CD4-positive, alpha-beta T cell treated with Interleukin-21 for 1 hour (primary cell): Measurements from ENCODE around the gene PC.

Experiments
- DNase-seq: peaks from one replicate; pipeline ENCODE4 v3.0.0-alpha.2; 2020

PC gene

GRCh38 chr11:66907751-66908630 lies 50.2 kb downstream of the PC start:
- DNase-seq: no peak

DNA sequence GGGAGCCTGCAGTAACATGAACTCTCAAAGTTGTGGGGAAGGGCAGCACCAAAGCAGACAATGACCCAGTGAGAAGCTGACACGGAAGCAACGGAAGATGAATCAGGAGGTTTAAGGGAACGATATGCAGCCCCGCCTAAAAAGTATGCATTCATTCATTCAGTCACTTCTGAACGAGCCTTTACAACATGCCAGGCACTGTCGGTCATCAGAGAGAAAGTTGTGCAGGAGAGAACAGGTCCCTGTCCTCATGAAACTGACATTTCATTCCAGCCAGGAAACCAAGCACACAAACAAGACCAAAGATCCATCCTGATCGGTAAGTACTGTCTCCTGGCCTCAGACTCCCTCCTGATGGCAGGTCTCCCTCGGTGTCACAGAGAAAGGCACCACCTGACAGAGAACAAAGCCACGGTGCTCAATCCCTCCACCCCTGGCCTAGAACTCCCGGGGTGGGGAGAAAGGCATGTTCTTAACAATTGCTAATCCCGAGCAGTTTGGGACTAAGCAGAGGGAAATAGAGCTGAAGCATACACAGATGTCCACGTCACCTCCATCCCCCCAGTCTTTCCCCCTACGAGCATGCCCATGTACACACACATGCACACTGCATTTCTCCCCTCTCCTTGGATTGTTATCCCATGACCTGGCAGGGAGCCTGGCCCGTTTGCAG lies 52.0 kb downstream of the PC start:
- DNase-seq: no peak

- DNase-seq: no peak
Measured at GRCh38 chr11:66905631-66906030, 52.6 kb downstream of the PC start.

- DNase-seq: no peak
Measured at GRCh38 chr11:66904981-66905521, 53.1 kb downstream of the PC start.

- no peak for DNase-seq
Measured at GRCh38 chr11:66904561-66904960, 53.6 kb downstream of the PC start.

DNA sequence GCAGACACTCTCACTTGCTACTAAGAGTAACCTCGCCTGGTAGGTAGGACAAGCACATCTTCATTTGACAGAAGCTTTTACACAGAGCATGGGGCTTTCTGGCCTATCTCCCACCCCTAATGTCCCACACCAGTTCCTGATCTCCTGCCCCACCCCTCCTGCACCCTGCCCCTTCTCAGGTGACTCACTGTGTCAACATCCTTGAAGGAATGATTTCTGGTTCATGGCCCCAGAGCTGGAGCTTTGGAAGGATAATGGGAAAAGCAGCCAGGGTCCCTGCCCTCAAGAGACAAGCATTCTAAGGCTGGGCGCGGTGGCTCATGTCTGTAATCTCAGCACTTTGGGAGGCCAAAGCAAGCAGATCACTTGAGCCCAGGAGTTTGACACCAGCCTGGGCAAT lies 54.1 kb downstream of the PC start:
- no peak for DNase-seq

DNA sequence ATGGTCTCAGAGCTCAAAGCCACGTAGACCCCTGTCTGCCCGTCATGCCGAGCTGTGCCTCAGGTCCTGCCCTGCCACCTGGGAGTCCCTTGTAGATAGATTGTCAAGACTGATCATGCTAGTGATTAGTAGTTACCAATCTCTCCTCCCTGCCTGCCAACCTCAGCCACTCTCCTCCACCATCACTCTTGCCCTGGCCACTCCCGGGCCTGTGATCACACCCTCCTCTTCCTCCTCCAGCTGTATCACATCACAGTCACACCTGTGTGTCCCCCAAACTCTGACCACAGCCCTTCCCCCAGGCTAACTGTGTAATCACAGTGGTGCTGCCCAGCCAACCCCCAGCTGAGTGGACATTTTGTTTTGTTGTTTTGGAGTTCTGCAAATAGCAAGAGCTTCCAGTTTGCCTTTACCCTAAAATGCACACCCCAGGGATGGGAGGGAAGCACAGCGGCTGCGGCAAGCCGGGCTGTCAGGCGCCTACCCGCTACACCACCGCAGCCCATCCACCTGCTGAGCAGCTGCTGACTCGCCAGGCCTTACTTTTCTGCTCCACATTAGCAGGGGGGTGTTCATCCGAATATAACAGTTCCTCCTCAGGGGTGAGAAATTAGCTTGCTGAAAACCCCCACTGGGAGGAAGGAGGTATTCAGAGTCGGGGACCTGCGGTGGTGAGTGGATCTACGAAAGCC lies 55.6 kb downstream of the PC start:
- DNase-seq: no peak

GRCh38 chr11:66901964-66902390 lies 56.2 kb downstream of the PC start:
- DNase-seq: no peak

DNA sequence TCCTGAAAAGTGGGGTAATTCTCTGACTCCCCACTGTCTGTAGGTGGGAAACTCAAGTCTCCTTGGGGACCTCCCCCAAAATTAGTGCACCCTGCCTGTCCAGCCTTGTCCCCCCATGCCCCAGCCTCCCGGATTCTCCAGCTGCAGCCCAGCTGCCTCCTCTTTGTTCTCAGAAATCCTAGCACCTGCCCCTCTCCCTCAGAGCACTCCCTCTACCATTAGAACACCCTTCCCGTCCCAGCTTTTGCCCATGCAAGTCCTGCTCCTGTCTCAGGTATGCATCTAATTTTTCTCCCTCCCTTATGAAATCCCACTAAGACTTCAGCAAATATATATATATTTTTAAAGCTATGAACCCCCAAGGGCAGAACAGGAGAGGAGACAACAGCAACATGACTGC lies 64.0 kb downstream of the PC start:
- DNase-seq: no peak

- no peak for DNase-seq
Measured at GRCh38 chr11:66892911-66893310, 65.3 kb downstream of the PC start.

GRCh38 chr11:66891851-66892660 lies 66.1 kb downstream of the PC start:
- DNase-seq: no peak

- DNase-seq: no peak
Measured at GRCh38 chr11:66889960-66890359, 68.2 kb downstream of the PC start.

DNA sequence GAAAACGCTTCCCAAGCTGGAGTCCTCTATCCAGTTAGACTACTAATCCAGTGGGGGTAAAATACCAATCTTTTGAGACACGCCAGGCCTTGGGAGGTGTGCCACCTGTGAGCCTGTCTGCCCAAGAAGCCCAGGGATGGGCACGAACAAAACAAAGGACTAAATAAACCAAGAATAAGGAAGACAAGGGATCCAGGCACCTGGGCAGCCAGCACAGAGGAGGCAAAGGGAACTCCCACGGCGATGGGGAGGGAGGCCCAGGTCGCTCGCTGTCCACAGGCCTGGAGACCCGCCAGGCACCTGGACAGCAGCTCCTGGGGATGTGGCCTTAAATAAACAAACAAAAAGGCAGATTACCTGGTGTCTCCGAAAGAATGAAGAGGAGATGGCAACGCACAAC lies 69.9 kb downstream of the PC start:
- DNase-seq: no peak

DNA sequence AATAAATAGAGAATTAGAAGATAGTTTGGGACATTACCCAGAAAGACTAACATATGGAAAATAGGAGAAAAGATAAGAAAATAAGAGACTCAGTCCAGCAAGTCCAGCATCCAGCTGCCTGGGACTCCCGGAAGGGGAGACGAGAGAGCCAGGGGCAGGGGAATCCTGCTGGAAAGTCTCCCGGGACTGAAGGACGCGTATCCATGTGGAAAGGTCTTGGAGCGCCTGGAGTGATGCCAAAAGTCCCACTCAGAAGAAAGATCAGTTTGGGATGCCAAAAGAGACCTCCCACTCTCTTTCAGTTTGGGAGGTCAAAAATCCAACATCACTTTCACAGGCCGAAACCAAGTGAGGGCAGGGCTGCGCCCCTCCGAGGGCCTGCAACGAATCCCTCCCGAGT lies 70.7 kb downstream of the PC start:
- no peak for DNase-seq

GRCh38 chr11:66886671-66887221 lies 71.4 kb downstream of the PC start:
- no peak for DNase-seq

- DNase-seq: no peak
Measured at GRCh38 chr11:66885950-66886440, 72.2 kb downstream of the PC start.

DNA sequence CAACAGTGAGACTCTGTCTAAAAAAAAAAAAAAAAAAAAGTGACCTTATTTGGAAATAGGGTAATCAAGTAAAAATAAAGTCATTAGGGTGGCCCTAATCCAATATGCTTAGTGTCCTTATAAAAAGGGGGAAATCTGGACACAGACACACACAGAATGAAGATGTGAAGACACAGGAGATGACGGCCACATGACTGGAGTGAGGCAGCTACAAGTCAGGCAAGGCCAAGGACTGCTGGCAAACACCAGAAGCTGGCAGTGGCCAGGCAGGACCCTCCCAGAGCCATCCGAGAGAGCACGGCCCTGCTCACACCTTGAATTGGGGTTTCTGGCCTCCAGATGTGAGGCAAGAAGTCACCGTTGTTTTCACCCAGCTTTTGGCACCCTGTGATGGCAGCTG lies 72.7 kb downstream of the PC start:
- no peak for DNase-seq

DNA sequence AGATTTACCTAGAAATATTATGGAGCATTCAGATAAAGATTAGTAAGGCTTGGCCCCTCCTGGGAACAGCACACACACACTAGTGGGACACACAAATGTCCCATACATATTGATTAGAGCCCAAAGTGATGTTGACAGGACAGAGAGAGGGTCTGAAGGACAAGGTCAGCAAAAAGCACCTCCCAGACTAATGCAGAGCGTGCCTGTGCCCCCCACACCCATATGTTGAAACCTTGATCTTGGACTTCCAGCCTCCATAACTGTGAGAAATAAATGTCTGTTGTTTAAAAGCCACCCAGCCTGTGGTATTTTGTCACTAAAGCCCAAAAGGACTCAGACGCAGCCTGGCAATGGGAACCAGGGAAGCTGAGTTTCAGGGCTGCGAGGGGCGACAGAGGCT lies 73.7 kb downstream of the PC start:
- DNase-seq: no peak

GRCh38 chr11:66883016-66883965 lies 74.9 kb downstream of the PC start:
- peak; percentile 53 for DNase-seq

DNA sequence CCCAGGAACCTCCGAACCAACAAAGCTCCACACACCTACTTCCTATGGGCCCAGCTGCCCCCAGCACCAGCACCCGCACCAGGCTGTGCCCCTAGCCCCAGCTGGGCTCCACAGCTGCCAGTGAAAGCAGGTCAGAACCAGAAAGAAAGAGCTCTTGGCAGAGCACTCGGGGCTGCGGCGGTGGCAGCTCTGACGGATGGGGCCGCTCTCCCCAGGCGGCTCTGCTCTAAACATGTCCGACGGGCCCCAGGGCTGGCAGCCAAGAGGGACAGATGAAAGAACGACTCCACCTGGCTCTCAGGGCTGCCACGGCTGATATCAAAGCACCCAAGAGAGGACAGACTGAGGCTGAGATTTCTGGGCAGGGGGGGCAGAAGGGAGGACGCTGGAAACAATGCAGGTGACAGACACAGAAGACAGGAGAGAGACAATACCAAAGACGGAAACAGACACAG lies 75.6 kb downstream of the PC start:
- no peak for DNase-seq

DNA sequence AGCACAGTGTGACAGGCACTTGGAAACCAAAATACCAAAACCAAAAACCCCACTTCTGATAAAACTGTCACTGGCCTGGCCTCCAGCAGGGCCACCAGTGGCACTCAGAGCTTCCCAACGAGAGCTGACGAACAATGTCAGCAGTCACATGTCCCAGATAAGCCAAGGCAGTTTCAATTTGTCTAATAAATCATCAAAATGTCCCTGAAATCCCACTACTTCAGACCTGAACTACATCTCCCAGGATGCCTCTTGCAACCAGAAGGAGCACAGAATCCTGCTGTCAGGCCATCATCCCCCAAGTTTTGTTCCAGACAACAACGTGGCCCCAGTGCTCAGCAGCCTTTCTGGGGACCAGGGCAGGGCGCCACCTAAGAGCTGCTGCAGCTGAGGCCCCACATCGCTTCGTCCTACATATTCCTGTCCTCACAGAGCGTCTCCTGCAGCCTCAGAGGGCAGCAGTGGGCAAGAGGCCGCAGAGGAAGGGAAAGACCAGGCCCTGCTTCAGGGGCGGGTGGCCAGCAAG lies 76.2 kb downstream of the PC start:
- no peak for DNase-seq
